Body of pancreas (tissue), 4 donors: ENCODE results near the gene SIPA1L3. TPM values are rescaled to one million over a fixed set of nuclear protein-coding genes. Genes with fewer than 3 reads are reported as not detected.

ENCODE experiments used
- ATAC-seq: fragments of 150-250 bp; one replicate; pipeline ENCODE4 v1.9.1; 2016
- DNase-seq, 4 donors: peaks; one replicate each; pipeline ENCODE4 v3.0.0-alpha.2; 2019
- H3K27ac ChIP-seq, 4 donors: fragments of 200-600 bp; sonication (generic); 1 replicate in 3 of 4; 2 replicates in 1 of 4; pipeline versions ENCODE4 v1.5.1 to v1.6.1; 2016 to 2019; ENCODE audit warnings: mild to moderate bottlenecking in 1 of 4, mixed read lengths in 1 of 4, moderate library complexity in 1 of 4
- H3K27me3 ChIP-seq, 2 donors: fragments of 200-600 bp; sonication (generic); one replicate each; pipeline ENCODE4 v1.6.0; 2016; ENCODE audit warnings: mild to moderate bottlenecking in 1 of 2
- H3K36me3 ChIP-seq, 2 donors: fragments of 200-600 bp; sonication (generic); replicated peaks in 1 of 2; 2 replicates each; pipeline ENCODE4 v1.5.1; 2016; ENCODE audit warnings: low read depth in 2 of 2; ENCODE audit not compliant: insufficient read depth in 1 of 2
- H3K4me1 ChIP-seq: fragments of 200-600 bp; sonication (generic); one replicate; pipeline ENCODE4 v1.6.0; 2016
- H3K4me3 ChIP-seq, 2 donors: fragments of 200-600 bp; sonication (generic); 1 replicate in 1 of 2; 2 replicates in 1 of 2; pipeline ENCODE4 v1.5.1; 2016 to 2019
- H3K9me3 ChIP-seq, 3 donors: fragments of 200-600 bp; sonication (generic); 1 replicate in 2 of 3; 2 replicates in 1 of 3; pipeline ENCODE4 v1.5.1; 2016
- CTCF ChIP-seq, 7 experiments: fragments of 450-650 bp in 4 of 7; fragments of 200-600 bp in 3 of 7; sonication (generic) in 3 of 7; IDR thresholded peaks; one replicate each; pipeline ENCODE4 v1.5.1; 2016 to 2019; ENCODE audit warnings: antibody characterized with exemption in 7 of 7
- POLR2A ChIP-seq, 3 donors: fragments of 450-650 bp; IDR thresholded peaks; one replicate each; pipeline ENCODE4 v1.6.1; 2016; ENCODE audit warnings: antibody characterized with exemption in 3 of 3, mild to moderate bottlenecking in 2 of 3
- WGBS, 2 donors: methylation state at CpG; one replicate each; pipeline ENCODE4 v1.1.5; 2017; 5-methylcytosine and 5-hydroxymethylcytosine counted together
- intact Hi-C: fragments of 100-400 bp; cut with DNase I; formaldehyde crosslinking; loops from one replicate; pipeline ENCODE4 v1.15.1; 2023
- total RNA-seq, 2 donors: library from RNA; depleted of rRNA; stranded (reverse); fragments of >200 nt; gene quantifications; one replicate each; pipeline ENCODE4 v1.1.0, GENCODE V29; 2016

The SIPA1L3 gene
- total RNA-seq, 2 donors from 2014 or later = 41.5 to 62.0 TPM

DNA sequence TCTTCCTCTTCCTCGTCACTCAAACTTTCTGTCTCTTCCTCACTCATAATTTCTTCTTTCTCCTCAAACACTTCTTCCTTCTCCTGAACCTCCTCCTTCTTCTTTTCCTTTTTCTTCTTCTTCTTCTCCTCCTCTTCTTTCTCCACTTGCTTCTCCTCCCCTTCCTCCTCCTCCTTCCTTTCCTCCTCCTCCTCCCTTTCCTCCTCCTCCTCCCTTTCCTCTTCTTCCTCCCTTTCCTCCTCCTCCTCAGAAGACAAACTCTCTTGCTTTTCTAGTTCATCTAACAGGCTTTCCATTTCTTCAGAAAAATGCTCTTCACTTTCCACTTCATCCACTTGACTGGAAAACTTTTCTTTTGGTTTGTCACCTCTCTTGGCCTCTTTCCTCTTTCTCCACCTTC is 20.4 kb upstream of the SIPA1L3 start:
- ATAC-seq = no peak
- WGBS, 2 donors = 45 to 54% methylated on average over 1 of the region's 1 CpG
- no peaks in the 10 kb centered on the region for H3K4me1 ChIP-seq
- DNase-seq = no peak
- intact Hi-C loops = no loop called here
- TF ChIP-seq CTCF (IDR thresholded peaks at IDR 0.05) = no peak
- no peak for TF ChIP-seq POLR2A (IDR thresholded peaks at IDR 0.05)
- no peaks in the 10 kb centered on the region for H3K9me3 ChIP-seq
- no peaks in the 10 kb centered on the region for H3K36me3 ChIP-seq
- H3K27me3 ChIP-seq = no peaks in the 10 kb centered on the region
- H3K4me3 ChIP-seq = no peak overlapping the region
- H3K27ac ChIP-seq = no peak overlapping the region

- Histone ChIP-seq H3K27ac (no peak overlapping the region), H3K4me3 (no peak overlapping the region), H3K36me3 (no peaks in the 10 kb centered on the region), H3K27me3 (no peaks in the 10 kb centered on the region), H3K4me1 (no peaks in the 10 kb centered on the region), H3K9me3 (no peaks in the 10 kb centered on the region)
- 57 to 65% methylated on average over 11 of the region's 11 CpGs for WGBS, 2 donors
- TF ChIP-seq CTCF (IDR thresholded peaks at IDR 0.05) = no peak
- DNase-seq (no peak), ATAC-seq (no peak)
- intact Hi-C loops = loop anchor here (10.0 kb wide), 2 partner anchors 191 to 341 kb away; no protein-coding TSS in a partner anchor
Measured at GRCh38 chr19:37893845-37894575, 13.0 kb upstream of the SIPA1L3 start.

- TF ChIP-seq POLR2A (IDR thresholded peaks at IDR 0.05) = no peak
- TF ChIP-seq CTCF (IDR thresholded peaks at IDR 0.05) = no peak
- ATAC-seq = no peak
- intact Hi-C loops = loop anchor here (10.0 kb wide), 2 partner anchors 189 to 339 kb away; no protein-coding TSS in a partner anchor
- WGBS, 2 donors = 59 to 74% methylated on average over 8 of the region's 8 CpGs
- H3K36me3 ChIP-seq = no peaks in the 10 kb centered on the region
- no peak overlapping the region for H3K4me3 ChIP-seq
- no peaks in the 10 kb centered on the region for H3K27me3 ChIP-seq
- H3K9me3 ChIP-seq = no peaks in the 10 kb centered on the region
- no peak overlapping the region for H3K27ac ChIP-seq
- no peak for DNase-seq
- H3K4me1 ChIP-seq = no peaks in the 10 kb centered on the region
Measured at GRCh38 chr19:37896180-37896579, 10.8 kb upstream of the SIPA1L3 start.

- Histone ChIP-seq H3K4me3 (no peak overlapping the region), H3K4me1 (no peaks in the 10 kb centered on the region), H3K9me3 (no peaks in the 10 kb centered on the region), H3K27ac (no peak overlapping the region), H3K27me3 (no peaks in the 10 kb centered on the region), H3K36me3 (no peaks in the 10 kb centered on the region)
- 71 to 100% methylated on average over 1 of the region's 1 CpG for WGBS, 2 donors
- intact Hi-C loops = loop anchor here (10.0 kb wide), 2 partner anchors 185 to 335 kb away; no protein-coding TSS in a partner anchor
- TF ChIP-seq CTCF (IDR thresholded peaks at IDR 0.05) = no peak
- no peak for TF ChIP-seq POLR2A (IDR thresholded peaks at IDR 0.05)
- DNase-seq (no peak), ATAC-seq (no peak)
Measured at GRCh38 chr19:37899453-37899852, 7.6 kb upstream of the SIPA1L3 start.

- no peak overlapping the region for H3K4me3 ChIP-seq
- intact Hi-C loops = loop anchor here (10.0 kb wide), 3 partner anchors 185 to 425 kb away; no protein-coding TSS in a partner anchor
- 54 to 61% methylated on average over 2 of the region's 2 CpGs for WGBS, 2 donors
- DNase-seq (no peak), ATAC-seq (no peak)
- no peaks in the 10 kb centered on the region for H3K27me3 ChIP-seq
- TF ChIP-seq CTCF (IDR thresholded peaks at IDR 0.05) (no peak), POLR2A (IDR thresholded peaks at IDR 0.05) (no peak)
- H3K36me3 ChIP-seq = no peaks in the 10 kb centered on the region
- no peaks in the 10 kb centered on the region for H3K4me1 ChIP-seq
- H3K27ac ChIP-seq = no peak overlapping the region
- H3K9me3 ChIP-seq = no peaks in the 10 kb centered on the region
Measured at GRCh38 chr19:37899966-37900365, 7.0 kb upstream of the SIPA1L3 start.
